Mucosa of descending colon (tissue), 3 donors: ENCODE results near the gene PPP6C. TPM values are rescaled to one million over a fixed set of nuclear protein-coding genes. Genes with fewer than 3 reads are reported as not detected.
A peak's percentile ranks its signal among the peaks of the same experiment; 100 is the strongest.
"Not testable (repeated sequence)": the region's sequence is repeated elsewhere in the genome, so short reads cannot be mapped to it uniquely, and the experiment has no call there.

Experiments
- ATAC-seq: fragments of 200-7000 bp; cut with Tn5 transposase; one replicate; pipeline ENCODE4 v1.9.1; 2020; ENCODE audit warnings: mild to moderate bottlenecking, moderate library complexity
- DNase-seq, 3 donors: peaks; one replicate each; pipeline ENCODE4 v3.0.0-alpha.2; 2020
- H3K36me3 ChIP-seq: fragments of 200-600 bp; one replicate; pipeline ENCODE4 v1.8.0; 2021; ENCODE audit warnings: low read depth, mild to moderate bottlenecking
- H3K4me1 ChIP-seq: fragments of 200-600 bp; one replicate; pipeline ENCODE4 v1.8.0; 2021; ENCODE audit warnings: low read depth, mild to moderate bottlenecking
- H3K4me3 ChIP-seq: fragments of 200-600 bp; one replicate; pipeline ENCODE4 v1.8.0; 2021; ENCODE audit warnings: mild to moderate bottlenecking
- H3K9me3 ChIP-seq: fragments of 200-600 bp; one replicate; pipeline ENCODE4 v1.8.0; 2021; ENCODE audit warnings: mild to moderate bottlenecking
- intact Hi-C, 2 donors: fragments of 100-400 bp; cut with DNase I in 1 of 2; cut with micrococcal nuclease in 1 of 2; formaldehyde crosslinking; loops; one replicate each; pipeline versions ENCODE4 v1.11.0 to v1.11.1; 2022; cut with DNase I, micrococcal nuclease
- total RNA-seq, 3 donors: library from RNA; stranded (reverse); fragmentation: NEBNext Ultra II Directional in 2 of 3; extraction: Animal tissue kit (Norgen Biotek cat#: 25700) in 2 of 3; gene quantifications; one replicate each; pipeline versions ENCODE4 v1.2.1 to v1.2.4, GENCODE V29; 2021 to 2023
- TF ChIP-seq, protein P1 (sequence below): fragments of 200-600 bp; IDR thresholded peaks from one replicate; pipeline ENCODE4 v1.8.0; 2022; ENCODE audit warnings: antibody characterized with exemption, mild to moderate bottlenecking
- donor health status: DM: no; HTN: no; CAD: no; lungs with moderate emphysema.
- donor health status: DM: no; HTN: no; CAD: no.
- donor health status: DM: no; HTN: yes; CAD: no.

Gene PPP6C
- total RNA-seq, 3 donors from 2014 or later: 41.8 to 47.6 (median 45.4) TPM

DNA sequence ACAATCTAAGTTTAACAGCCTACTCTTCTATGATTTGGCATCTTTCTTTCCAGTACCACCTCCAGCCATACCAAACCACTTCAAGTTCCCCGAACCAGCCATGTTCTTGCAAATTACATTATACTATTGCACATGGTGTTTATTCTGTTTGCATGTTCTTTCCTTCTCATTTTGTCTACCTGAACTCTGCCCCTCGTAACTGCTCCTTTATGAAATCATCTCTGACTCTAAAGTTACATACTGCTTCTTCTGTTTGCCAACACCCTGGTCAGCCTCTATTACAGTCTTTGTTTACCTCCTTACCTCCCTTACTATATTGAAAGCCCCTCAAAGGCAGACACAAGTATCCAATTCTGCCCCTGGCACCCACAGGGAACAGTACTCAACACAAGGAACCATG lies 6.0 kb downstream of the PPP6C start:
- TF ChIP-seq, protein P1, sequence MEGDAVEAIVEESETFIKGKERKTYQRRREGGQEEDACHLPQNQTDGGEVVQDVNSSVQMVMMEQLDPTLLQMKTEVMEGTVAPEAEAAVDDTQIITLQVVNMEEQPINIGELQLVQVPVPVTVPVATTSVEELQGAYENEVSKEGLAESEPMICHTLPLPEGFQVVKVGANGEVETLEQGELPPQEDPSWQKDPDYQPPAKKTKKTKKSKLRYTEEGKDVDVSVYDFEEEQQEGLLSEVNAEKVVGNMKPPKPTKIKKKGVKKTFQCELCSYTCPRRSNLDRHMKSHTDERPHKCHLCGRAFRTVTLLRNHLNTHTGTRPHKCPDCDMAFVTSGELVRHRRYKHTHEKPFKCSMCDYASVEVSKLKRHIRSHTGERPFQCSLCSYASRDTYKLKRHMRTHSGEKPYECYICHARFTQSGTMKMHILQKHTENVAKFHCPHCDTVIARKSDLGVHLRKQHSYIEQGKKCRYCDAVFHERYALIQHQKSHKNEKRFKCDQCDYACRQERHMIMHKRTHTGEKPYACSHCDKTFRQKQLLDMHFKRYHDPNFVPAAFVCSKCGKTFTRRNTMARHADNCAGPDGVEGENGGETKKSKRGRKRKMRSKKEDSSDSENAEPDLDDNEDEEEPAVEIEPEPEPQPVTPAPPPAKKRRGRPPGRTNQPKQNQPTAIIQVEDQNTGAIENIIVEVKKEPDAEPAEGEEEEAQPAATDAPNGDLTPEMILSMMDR: no peak
- no peaks in the 10 kb centered on the region for H3K9me3 ChIP-seq
- no peaks in the 10 kb centered on the region for H3K36me3 ChIP-seq
- H3K4me3 ChIP-seq: no peak overlapping the region
- intact Hi-C loops: no loop called here
- ATAC-seq: peak; percentile 92
- DNase-seq: peak in 1 of 3 donors; percentile 38
- peaks cover 52% of the 10 kb centered on the region for H3K4me1 ChIP-seq

DNA sequence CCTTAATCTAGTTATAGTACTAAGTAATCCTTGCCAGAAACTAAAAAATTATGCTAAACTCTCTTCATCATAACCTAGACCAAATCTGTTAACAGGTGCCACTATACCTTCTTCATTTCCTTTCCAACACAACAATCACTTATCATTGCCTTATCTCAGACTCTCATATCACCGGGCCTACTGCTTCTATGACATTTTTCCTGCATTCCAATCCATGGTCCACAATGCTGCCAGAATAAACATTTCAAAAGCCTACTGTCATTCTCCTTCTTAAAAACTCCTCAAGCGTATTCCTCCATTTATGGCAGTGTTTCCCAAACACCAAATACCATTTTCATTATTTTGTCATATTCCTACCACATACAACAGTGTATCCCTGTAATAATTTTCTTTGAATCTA lies 6.5 kb downstream of the PPP6C start:
- intact Hi-C loops: no loop called here
- Histone ChIP-seq H3K4me1 (peaks cover 52% of the 10 kb centered on the region), H3K36me3 (no peaks in the 10 kb centered on the region), H3K9me3 (no peaks in the 10 kb centered on the region), H3K4me3 (no peak overlapping the region)
- DNase-seq (no peak), ATAC-seq (peak; percentile 56)
- TF ChIP-seq, protein P1: no peak

DNA sequence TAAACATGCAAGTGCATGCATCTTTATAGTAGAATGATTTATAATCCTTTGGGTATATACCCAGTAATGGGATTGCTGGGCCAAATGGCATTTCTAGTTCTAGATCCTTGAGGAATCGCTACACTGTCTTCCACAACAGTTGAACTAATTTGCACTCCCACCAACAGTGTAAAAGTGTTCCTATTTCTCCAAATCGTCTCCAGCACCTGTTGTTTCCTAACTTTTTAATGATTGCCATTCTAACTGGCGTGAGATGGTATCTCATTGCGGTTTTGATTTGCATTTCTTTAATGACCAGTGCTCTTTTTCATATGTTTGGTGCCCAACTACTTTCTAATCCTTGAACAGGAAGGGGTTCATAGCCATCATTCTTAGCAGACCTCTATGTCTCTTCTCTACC lies 7.8 kb downstream of the PPP6C start:
- H3K4me1 ChIP-seq: peaks cover 52% of the 10 kb centered on the region
- DNase-seq, H3K4me3 ChIP-seq, H3K9me3 ChIP-seq, ATAC-seq, intact Hi-C loops, H3K36me3 ChIP-seq: not testable (repeated sequence)

DNA sequence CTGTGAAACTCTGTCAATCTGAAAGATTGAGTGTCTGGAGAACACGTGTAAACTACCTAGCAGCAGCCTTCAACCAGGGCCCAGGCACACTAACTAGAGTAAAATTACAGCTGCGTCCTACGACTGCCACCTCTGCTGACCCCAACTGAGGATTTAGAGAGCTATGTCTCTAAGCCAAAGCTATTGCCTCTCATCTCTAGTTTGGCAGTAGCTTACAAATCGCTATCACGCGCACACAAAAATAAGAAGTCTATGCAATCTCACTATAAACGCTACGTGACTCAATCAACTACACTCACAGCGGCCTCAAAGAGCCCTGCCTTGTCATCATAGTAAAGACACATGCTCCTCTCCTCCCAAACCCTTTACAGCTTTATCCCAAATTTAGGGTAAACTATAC lies 8.7 kb downstream of the PPP6C start:
- DNase-seq (no peak), ATAC-seq (no peak)
- Histone ChIP-seq H3K4me3 (no peak overlapping the region), H3K9me3 (no peaks in the 10 kb centered on the region), H3K4me1 (peaks cover 44% of the 10 kb centered on the region), H3K36me3 (no peaks in the 10 kb centered on the region)
- intact Hi-C loops: no loop called here
- TF ChIP-seq, protein P1: no peak

DNA sequence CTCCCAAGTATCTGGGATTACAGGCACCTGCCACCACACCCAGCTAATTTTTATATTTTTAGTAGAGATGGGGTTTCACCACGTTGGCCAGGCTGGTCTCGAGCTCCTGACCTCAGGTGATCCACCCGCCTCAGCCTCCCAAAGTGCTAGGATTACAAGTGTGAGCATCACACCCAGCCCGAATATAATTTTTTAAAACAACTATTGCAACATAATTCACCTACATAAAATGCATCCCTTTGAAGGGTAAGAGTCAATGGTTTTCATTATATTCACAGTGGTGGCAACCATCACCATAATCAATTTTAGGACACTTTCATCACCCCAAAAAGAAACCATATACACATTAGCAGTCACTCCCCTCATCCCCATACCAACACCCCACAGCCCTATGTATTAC lies 9.8 kb downstream of the PPP6C start:
- ATAC-seq, H3K9me3 ChIP-seq, intact Hi-C loops, H3K36me3 ChIP-seq, H3K4me3 ChIP-seq, DNase-seq: not testable (repeated sequence)
- peaks cover 37% of the 10 kb centered on the region for H3K4me1 ChIP-seq

DNA sequence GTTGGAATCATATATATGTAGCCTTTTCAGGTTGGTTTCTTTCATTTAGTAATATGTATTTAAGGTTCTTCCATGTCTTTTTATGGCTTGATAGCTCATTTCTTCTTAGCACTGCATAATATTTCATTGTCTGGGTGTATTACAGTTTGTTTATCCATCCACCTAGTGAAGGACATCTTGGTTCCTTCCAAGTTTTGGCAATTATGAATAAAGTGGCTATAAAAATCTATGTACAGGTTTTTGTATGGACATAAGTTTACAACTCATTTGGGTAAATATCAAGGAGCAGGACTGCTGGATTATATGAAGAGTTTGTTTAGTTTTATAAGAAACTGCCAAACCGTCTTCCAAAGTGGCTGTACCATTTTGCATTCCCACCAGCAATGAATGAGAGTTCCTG lies 11.7 kb downstream of the PPP6C start:
- ATAC-seq: peak; percentile 64
- H3K4me1 ChIP-seq: peaks cover 21% of the 10 kb centered on the region
- TF ChIP-seq, protein P1: no peak
- DNase-seq: no peak
- H3K4me3 ChIP-seq: no peak overlapping the region
- intact Hi-C loops: no loop called here
- no peaks in the 10 kb centered on the region for H3K9me3 ChIP-seq
- H3K36me3 ChIP-seq: no peaks in the 10 kb centered on the region

DNA sequence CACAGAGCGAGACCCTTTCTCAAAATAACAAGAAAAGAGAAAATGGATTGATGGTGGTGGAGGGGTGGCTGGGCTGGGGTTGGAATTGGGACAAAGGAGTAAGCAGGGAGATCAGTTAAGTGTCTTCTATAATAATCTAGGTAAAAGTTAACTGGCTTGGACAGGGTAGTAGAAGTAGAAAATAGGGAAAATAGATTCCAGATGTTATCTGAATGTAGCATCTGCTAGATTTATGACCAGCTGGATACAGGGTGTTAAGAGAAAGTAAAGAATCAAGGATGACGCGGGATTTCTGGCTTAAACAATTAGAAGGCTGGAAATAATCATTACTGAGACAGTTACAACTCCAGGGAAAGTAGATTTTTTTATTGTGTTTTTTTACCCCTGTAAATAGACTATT lies 13.0 kb downstream of the PPP6C start:
- TF ChIP-seq, protein P1: no peak
- no peak for DNase-seq
- H3K36me3 ChIP-seq: no peaks in the 10 kb centered on the region
- H3K4me1 ChIP-seq: peaks cover 18% of the 10 kb centered on the region
- intact Hi-C loops: no loop called here
- no peak overlapping the region for H3K4me3 ChIP-seq
- H3K9me3 ChIP-seq: no peaks in the 10 kb centered on the region
- ATAC-seq: no peak
